HepG2 (cell line): ENCODE results near the gene CD81. TPM values are rescaled to one million over a fixed set of nuclear protein-coding genes. Genes with fewer than 3 reads are reported as not detected.

Experiments used
- ATAC-seq: fragments of 200-7000 bp; cut with Tn5 transposase; 3 replicates; pipeline ENCODE4 v1.9.1; 2020; ENCODE audit warnings: mild to moderate bottlenecking, moderate library complexity
- BruUV-seq: library from RNA; stranded (reverse); fragments of 400-500 nt; replicated peaks from 2 replicates; lab custom pipeline; 2021; lab: Mats Ljungman, UMichigan
- CTCF ChIA-PET: fragments of 300-600 bp; formaldehyde crosslinking; extraction: SDS; loops from one replicate; lab custom pipeline; 2021; ENCODE audit warnings: low total read pairs, inconsistent platforms, low intra/inter-chr PET ratio; lab: Yijun Ruan, JAX
- POLR2A ChIA-PET: fragments of 350-600 bp; sonication (Branson Sonifier 250); formaldehyde crosslinking; loops from one replicate; lab custom pipeline; 2020; ENCODE audit warnings: antibody characterized with exemption, inconsistent platforms; lab: Yijun Ruan, JAX
- DNase-seq: peaks from one replicate; pipeline ENCODE4 v3.0.0-alpha.2; 2015; ENCODE audit warnings: low spot score
- FAIRE-seq: peaks from 3 replicates; lab custom pipeline; 2011; peaks lifted over from hg19 to GRCh38; lab: Jason Lieb, UNC
- H2AFZ ChIP-seq: one replicate; pipeline ENCODE4 v1.6.1; 2011; ENCODE audit warnings: low read length, inconsistent platforms
- H3K27ac ChIP-seq: fragments of 300-600 bp; 3 replicates; pipeline ENCODE4 v1.8.0; 2011; ENCODE audit warnings: mixed run types, mild to moderate bottlenecking, mixed read lengths, low read length, inconsistent platforms; ENCODE audit not compliant: insufficient read depth; ENCODE audit errors: extremely low read length
- H3K27me3 ChIP-seq, 2 experiments: fragments of 200-600 bp in 1 of 2; 2 replicates in 1 of 2; 3 replicates in 1 of 2; pipeline versions ENCODE4 v1.6.0 to v1.8.0; 2011; ENCODE audit warnings: low read length in 2 of 2, mild to moderate bottlenecking in 2 of 2, moderate library complexity in 2 of 2, inconsistent platforms in 1 of 2; ENCODE audit not compliant: insufficient read depth in 2 of 2, control insufficient read depth in 1 of 2
- H3K36me3 ChIP-seq, 2 experiments: fragments of 200-600 bp in 1 of 2; replicated peaks in 1 of 2; 2 replicates in 1 of 2; 3 replicates in 1 of 2; pipeline versions ENCODE4 v1.5.1 to v1.8.0; 2011; ENCODE audit warnings: low read length in 2 of 2, inconsistent platforms in 1 of 2; ENCODE audit not compliant: insufficient read depth in 2 of 2, control insufficient read depth in 1 of 2
- H3K4me1 ChIP-seq: 2 replicates; pipeline ENCODE4 v1.5.1; 2012; ENCODE audit warnings: low read length, inconsistent platforms; ENCODE audit not compliant: insufficient read depth
- H3K4me2 ChIP-seq: 2 replicates; pipeline ENCODE4 v1.6.0; 2011; ENCODE audit warnings: low read depth, low read length, inconsistent platforms
- H3K4me3 ChIP-seq, 3 experiments: fragments of 200-600 bp in 1 of 3; sonication (generic), shearing (Covaris generic) in 1 of 3; replicated peaks in 1 of 3; 2 replicates each; pipeline ENCODE4 v1.5.1; 2011 to 2016; ENCODE audit warnings: low read length in 3 of 3, inconsistent platforms in 2 of 3, low read depth in 2 of 3, mild to moderate bottlenecking in 2 of 3, control low read depth in 1 of 3, mixed read lengths in 1 of 3; ENCODE audit not compliant: insufficient read depth in 1 of 3
- H3K79me2 ChIP-seq: one replicate; pipeline ENCODE4 v1.6.1; 2011; ENCODE audit warnings: low read length, inconsistent platforms; ENCODE audit not compliant: insufficient read depth
- H3K9ac ChIP-seq: 2 replicates; pipeline ENCODE4 v1.6.0; 2011; ENCODE audit warnings: mild to moderate bottlenecking, low read depth, low read length, inconsistent platforms; ENCODE audit not compliant: insufficient read depth
- H3K9me3 ChIP-seq: 2 replicates; pipeline ENCODE4 v1.5.1; 2012; ENCODE audit warnings: mild to moderate bottlenecking, low read length
- H4K20me1 ChIP-seq: 2 replicates; pipeline ENCODE4 v1.6.0; 2011; ENCODE audit warnings: inconsistent platforms, mild to moderate bottlenecking, low read length, moderate library complexity; ENCODE audit not compliant: insufficient read depth
- ARID2 ChIP-seq: sonication (generic); formaldehyde crosslinking; IDR thresholded peaks from 2 replicates; pipeline ENCODE4 v1.8.1; 2022; ENCODE audit warnings: mild to moderate bottlenecking, missing genetic modification reagents, borderline replicate concordance
- ETV6 ChIP-seq: sonication (generic); formaldehyde crosslinking; conservative IDR thresholded peaks from 2 replicates; pipeline ENCODE4 v1.4.0; 2020; ENCODE audit warnings: missing genetic modification reagents
- HNRNPLL ChIP-seq: fragments of 200-400 bp; formaldehyde crosslinking; IDR thresholded peaks from 2 replicates; pipeline ENCODE4 v1.6.1; 2017; ENCODE audit warnings: mild to moderate bottlenecking, low read depth, low read length; ENCODE audit not compliant: poor library complexity, severe bottlenecking
- MBD4 ChIP-seq: IDR thresholded peaks from 2 replicates; pipeline ENCODE4 v1.6.1; 2012; ENCODE audit warnings: low read length, inconsistent platforms, borderline replicate concordance
- MEIS1 ChIP-seq: sonication (generic); formaldehyde crosslinking; IDR thresholded peaks from 2 replicates; pipeline ENCODE4 v1.9.0; 2021; ENCODE audit warnings: mild to moderate bottlenecking, missing genetic modification reagents, moderate library complexity, borderline replicate concordance
- NCOA1 ChIP-seq: sonication (generic); formaldehyde crosslinking; IDR thresholded peaks from 2 replicates; pipeline ENCODE4 v1.9.0; 2021; ENCODE audit warnings: missing genetic modification reagents
- PRPF4 ChIP-seq: fragments of 200-400 bp; formaldehyde crosslinking; IDR thresholded peaks from 2 replicates; pipeline ENCODE4 v1.6.1; 2016; ENCODE audit warnings: low read length, low read depth; ENCODE audit not compliant: poor library complexity, severe bottlenecking
- RAD21 ChIP-seq: fragments of 450-650 bp; formaldehyde crosslinking; IDR thresholded peaks from 2 replicates; pipeline ENCODE4 v1.5.0; 2020; ENCODE audit warnings: mild to moderate bottlenecking
- RELA ChIP-seq: sonication (generic); formaldehyde crosslinking; IDR thresholded peaks from 2 replicates; pipeline ENCODE4 v1.4.0; 2020; ENCODE audit warnings: missing genetic modification reagents
- RNF2 ChIP-seq: fragments of 450-650 bp; conservative IDR thresholded peaks from 2 replicates; pipeline ENCODE4 v1.6.1; 2016; ENCODE audit warnings: low read depth
- SRSF1 ChIP-seq: fragments of 200-400 bp; formaldehyde crosslinking; optimal IDR thresholded peaks from 2 replicates; pipeline ENCODE3; 2017; ENCODE audit warnings: mild to moderate bottlenecking, low read depth, low read length, moderate library complexity
- THAP11 ChIP-seq: IDR thresholded peaks from 2 replicates; pipeline ENCODE4 v1.6.1; 2016; ENCODE audit warnings: missing biosample characterization, missing genetic modification reagents
- TSC22D2 ChIP-seq: sonication (generic); formaldehyde crosslinking; IDR thresholded peaks from 2 replicates; pipeline ENCODE4 v1.5.1; 2020; ENCODE audit warnings: missing genetic modification reagents, mild to moderate bottlenecking, borderline replicate concordance
- XBP1 ChIP-seq: sonication (generic); formaldehyde crosslinking; IDR thresholded peaks from 2 replicates; pipeline ENCODE4 v1.5.0; 2020; ENCODE audit warnings: missing genetic modification reagents
- ZFP36L1 ChIP-seq: sonication (generic); formaldehyde crosslinking; IDR thresholded peaks from 2 replicates; pipeline ENCODE4 v1.8.0; 2022; ENCODE audit warnings: mild to moderate bottlenecking, missing genetic modification reagents, moderate library complexity
- ZFP62 ChIP-seq: sonication (generic); formaldehyde crosslinking; IDR thresholded peaks from 2 replicates; pipeline ENCODE4 v1.4.0; 2020; ENCODE audit warnings: missing genetic modification reagents
- ZNF468 ChIP-seq: sonication (generic); formaldehyde crosslinking; IDR thresholded peaks from 2 replicates; pipeline ENCODE4 v1.8.0; 2022; ENCODE audit warnings: mild to moderate bottlenecking, moderate library complexity, missing genetic modification reagents
- ZNF672 ChIP-seq: sonication (generic); formaldehyde crosslinking; IDR thresholded peaks from 2 replicates; pipeline ENCODE4 v1.8.1; 2022; ENCODE audit warnings: missing genetic modification reagents
- ZNF703 ChIP-seq: sonication (generic); formaldehyde crosslinking; IDR thresholded peaks from 2 replicates; pipeline ENCODE4 v1.5.1; 2020; ENCODE audit warnings: missing genetic modification reagents, mild to moderate bottlenecking, moderate library complexity, borderline replicate concordance
- WGBS: methylation state at CpG from one replicate; pipeline ENCODE4 v1.1.6; 2017; ENCODE audit warnings: low lambda C conversion rate; 5-methylcytosine and 5-hydroxymethylcytosine counted together
- in situ Hi-C: cut with HindIII; loops from 2 replicates; pipeline ENCODE4 v1.10.0; 2017; ENCODE audit warnings: low pct_unique_long_range_greater_than_20kb; ENCODE audit not compliant: extremely low pct_ligation_motif_present
- intact Hi-C: fragments of 100-400 bp; cut with micrococcal nuclease; formaldehyde crosslinking; loops from one replicate; pipeline ENCODE4 v1.10.0; 2022; ENCODE audit not compliant: unreplicated experiment
- polyA plus RNA-seq, 8 experiments: library from polyadenylated mRNA; depleted of rRNA in 3 of 8; stranded (reverse) in 7 of 8; unstranded in 1 of 8; fragments of >200 nt; fragmentation: Illumina TruSeq in 4 of 8; extraction: Trizol in 4 of 8; gene quantifications; 2 replicates each; pipeline versions ENCODE4 v1.2.1 to v1.2.3, GENCODE V29; 2011 to 2016; ENCODE audit warnings: low read depth in 4 of 8, missing spikeins in 1 of 8, mixed read lengths in 1 of 8; ENCODE audit not compliant: insufficient read depth in 1 of 8
- total RNA-seq, 5 experiments: library from RNA; depleted of rRNA; stranded (reverse); fragments of >200 nt; fragmentation: Illumina TruSeq; extraction: Trizol; gene quantifications; 2 replicates each; pipeline ENCODE4 v1.2.3, GENCODE V29; 2016; ENCODE audit warnings: low read depth in 1 of 5
- TF ChIP-seq, protein P1 (sequence below): sonication (generic); formaldehyde crosslinking; conservative IDR thresholded peaks from 2 replicates; pipeline ENCODE4 v1.4.0; 2020; ENCODE audit warnings: missing genetic modification reagents
- TF ChIP-seq, protein P2 (sequence below): sonication (generic); formaldehyde crosslinking; IDR thresholded peaks from 2 replicates; pipeline ENCODE4 v1.4.0; 2020; ENCODE audit warnings: mild to moderate bottlenecking, missing genetic modification reagents, borderline replicate concordance

CD81 gene
- total and polyA plus RNA-seq, 2 of the 13 experiments (the other 11 are each of a cell fraction or from before 2014, with no cell fraction given), result not detected

DNA sequence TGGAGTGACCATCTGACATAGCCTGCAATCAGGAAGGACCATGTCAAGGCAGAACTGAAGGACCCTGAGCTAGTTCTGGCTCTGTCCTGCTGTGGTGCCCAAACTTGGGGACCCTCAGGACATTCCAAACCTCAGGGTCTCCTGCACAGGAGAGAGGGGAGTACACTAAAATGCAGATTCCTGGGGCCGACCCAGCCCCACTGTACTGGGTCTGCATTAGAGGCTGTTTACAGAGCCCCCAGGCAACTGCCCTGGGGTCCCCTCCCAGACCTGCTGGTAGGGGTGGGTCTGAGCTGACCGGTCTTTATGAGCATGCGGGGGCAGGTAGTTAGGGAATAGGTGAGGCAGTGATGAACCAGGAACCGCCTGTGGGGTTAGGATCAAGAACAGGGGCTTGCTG lies 60.4 kb downstream of the CD81 start (continued):
- no peak for TF ChIP-seq MBD4
- TF ChIP-seq, all 625 proteins: peak for 0

DNA sequence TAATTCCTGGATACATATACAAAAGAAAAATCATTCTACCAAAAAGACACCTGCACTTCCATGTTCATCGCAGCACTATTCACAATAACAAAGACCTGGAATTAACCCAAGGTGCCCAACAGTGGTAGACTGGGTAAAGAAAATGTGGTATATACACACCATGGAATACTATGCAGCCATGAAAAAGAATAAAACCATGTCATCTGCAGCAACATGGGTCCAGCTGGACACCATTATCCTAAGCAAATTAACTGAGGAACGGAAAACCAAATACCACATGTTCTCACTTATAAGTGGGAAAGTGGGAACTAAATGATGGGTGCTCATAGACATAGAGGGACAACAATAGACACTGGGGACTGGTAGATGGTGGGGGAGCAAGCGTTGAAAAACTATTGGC lies 62.7 kb downstream of the CD81 start:
- TF ChIP-seq, protein P1, sequence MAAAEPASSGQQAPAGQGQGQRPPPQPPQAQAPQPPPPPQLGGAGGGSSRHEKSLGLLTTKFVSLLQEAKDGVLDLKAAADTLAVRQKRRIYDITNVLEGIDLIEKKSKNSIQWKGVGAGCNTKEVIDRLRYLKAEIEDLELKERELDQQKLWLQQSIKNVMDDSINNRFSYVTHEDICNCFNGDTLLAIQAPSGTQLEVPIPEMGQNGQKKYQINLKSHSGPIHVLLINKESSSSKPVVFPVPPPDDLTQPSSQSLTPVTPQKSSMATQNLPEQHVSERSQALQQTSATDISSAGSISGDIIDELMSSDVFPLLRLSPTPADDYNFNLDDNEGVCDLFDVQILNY, result no peak
- TF ChIP-seq MEIS1 (CRISPR knock-in tag) (no peak), XBP1 (no peak), ZFP36L1 (no peak), HNRNPLL (no peak), PRPF4 (no peak), ARID2 (no peak), THAP11 (CRISPR knock-in tag) (no peak), NCOA1 (no peak), RAD21 (CRISPR knock-in tag) (no peak), RELA (CRISPR knock-in tag) (no peak), ZNF468 (CRISPR knock-in tag) (no peak), RNF2 (no peak), TSC22D2 (CRISPR knock-in tag) (no peak), ZNF703 (CRISPR knock-in tag) (no peak), SRSF1 (no peak), ETV6 (no peak), ZFP62 (CRISPR knock-in tag) (no peak), ZNF672 (no peak)
- TF ChIP-seq, protein P2, sequence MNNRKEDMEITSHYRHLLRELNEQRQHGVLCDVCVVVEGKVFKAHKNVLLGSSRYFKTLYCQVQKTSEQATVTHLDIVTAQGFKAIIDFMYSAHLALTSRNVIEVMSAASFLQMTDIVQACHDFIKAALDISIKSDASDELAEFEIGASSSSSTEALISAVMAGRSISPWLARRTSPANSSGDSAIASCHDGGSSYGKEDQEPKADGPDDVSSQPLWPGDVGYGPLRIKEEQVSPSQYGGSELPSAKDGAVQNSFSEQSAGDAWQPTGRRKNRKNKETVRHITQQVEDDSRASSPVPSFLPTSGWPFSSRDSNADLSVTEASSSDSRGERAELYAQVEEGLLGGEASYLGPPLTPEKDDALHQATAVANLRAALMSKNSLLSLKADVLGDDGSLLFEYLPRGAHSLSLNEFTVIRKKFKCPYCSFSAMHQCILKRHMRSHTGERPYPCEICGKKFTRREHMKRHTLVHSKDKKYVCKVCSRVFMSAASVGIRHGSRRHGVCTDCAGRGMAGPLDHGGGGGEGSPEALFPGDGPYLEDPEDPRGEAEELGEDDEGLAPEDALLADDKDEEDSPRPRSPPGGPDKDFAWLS (CRISPR knock-in tag), result no peak
- TF ChIP-seq, all 625 proteins: peak for 0
- no peak for ATAC-seq
- Histone ChIP-seq H3K4me1 (no peaks in the 10 kb centered on the region), H3K79me2 (no peaks in the 10 kb centered on the region), H3K27ac (no peak overlapping the region), H3K9me3 (no peaks in the 10 kb centered on the region), H3K4me2 (no peak overlapping the region), H4K20me1 (no peaks in the 10 kb centered on the region; the same call in 1 of the 2 replicates), H2AFZ (no peak overlapping the region), H3K4me3 (no peak overlapping the region), H3K27me3 (peaks cover 4 to 53% of the 10 kb centered on the region in 2 experiments; a peak in 4 of 5 replicates), H3K36me3 (no peaks in the 10 kb centered on the region), H3K9ac (no peak overlapping the region)
- WGBS, result 7% methylated on average over 3 of the region's 3 CpGs
- no TSS peak for BruUV-seq
- in situ Hi-C loops, result no loop called here
- no peak for FAIRE-seq
- intact Hi-C loops, result no loop called here
- ChIA-PET CTCF (no interaction called here), POLR2A (no interaction called here)
- DNase-seq, result no peak
